DND-41 (cell line): Measurements from ENCODE around the gene MLX.

Source experiments
- ATAC-seq: fragments of 200-7000 bp; cut with Tn5 transposase; 3 replicates; pipeline ENCODE4 v1.9.1; 2021; ENCODE audit warnings: low read depth; ENCODE audit not compliant: insufficient read depth
- DNase-seq: peaks from one replicate; pipeline ENCODE4 v3.0.0-alpha.2; 2020
- H2AFZ ChIP-seq: 2 replicates; pipeline ENCODE4 v1.6.0; 2012; ENCODE audit warnings: low read depth, low read length
- H3K27ac ChIP-seq: 2 replicates; pipeline ENCODE4 v1.5.1; 2012; ENCODE audit warnings: low read length, inconsistent platforms
- H3K27me3 ChIP-seq: fragments of 200-600 bp; sonication (generic); 2 replicates; pipeline ENCODE4 v1.6.0; 2012; ENCODE audit warnings: low read length, mild to moderate bottlenecking, inconsistent platforms; ENCODE audit not compliant: insufficient read depth, poor library complexity
- H3K36me3 ChIP-seq: 2 replicates; pipeline ENCODE4 v1.5.1; 2012; ENCODE audit warnings: low read length, inconsistent platforms; ENCODE audit not compliant: insufficient read depth
- H3K4me1 ChIP-seq: 2 replicates; pipeline ENCODE4 v1.5.1; 2012; ENCODE audit warnings: mild to moderate bottlenecking, low read length; ENCODE audit not compliant: insufficient read depth
- H3K4me2 ChIP-seq: 2 replicates; pipeline ENCODE4 v1.6.0; 2012; ENCODE audit warnings: mild to moderate bottlenecking, moderate library complexity, low read length, inconsistent platforms; ENCODE audit not compliant: insufficient read depth
- H3K4me3 ChIP-seq, 2 experiments: fragments of 200-600 bp in 1 of 2; shearing (Covaris generic) in 1 of 2; 2 replicates each; pipeline ENCODE4 v1.5.1; 2012 to 2016; ENCODE audit warnings: inconsistent platforms in 2 of 2, low read length in 2 of 2, mild to moderate bottlenecking in 2 of 2, low read depth in 1 of 2, moderate library complexity in 1 of 2
- H3K79me2 ChIP-seq: 2 replicates; pipeline ENCODE4 v1.6.0; 2012; ENCODE audit warnings: low read length, inconsistent platforms; ENCODE audit not compliant: insufficient read depth
- H3K9ac ChIP-seq: 2 replicates; pipeline ENCODE4 v1.6.0; 2012; ENCODE audit warnings: low read depth, mild to moderate bottlenecking, inconsistent platforms, low read length, moderate library complexity
- H3K9me3 ChIP-seq: 2 replicates; pipeline ENCODE4 v1.5.1; 2012; ENCODE audit warnings: low read length, moderate library complexity, mild to moderate bottlenecking, inconsistent platforms; ENCODE audit not compliant: insufficient read depth, severe bottlenecking
- H4K20me1 ChIP-seq: 2 replicates; pipeline ENCODE4 v1.6.0; 2012; ENCODE audit warnings: low read length; ENCODE audit not compliant: insufficient read depth
- CTCF ChIP-seq: IDR thresholded peaks from 2 replicates; pipeline ENCODE4 v1.5.1; 2012; ENCODE audit warnings: borderline replicate concordance, low read length, moderate library complexity, mild to moderate bottlenecking; ENCODE audit not compliant: poor library complexity, severe bottlenecking; ENCODE audit errors: extremely low read depth
- EZH2 ChIP-seq: IDR thresholded peaks from 3 replicates; pipeline ENCODE4 v1.6.1; 2012; ENCODE audit warnings: borderline replicate concordance, low read depth, mild to moderate bottlenecking, moderate library complexity, low read length, inconsistent platforms; ENCODE audit not compliant: severe bottlenecking

The MLX gene

GRCh38 chr17:42579794-42580551, 13.1 kb downstream of the MLX start:
- ATAC-seq (no peak), DNase-seq (no peak)
- Histone ChIP-seq H3K27me3 (no peaks in the 10 kb centered on the region), H3K4me3 (no peak overlapping the region), H3K9ac (no peak overlapping the region), H3K4me2 (0 out of 2 replicates have a peak overlapping the region, but pooled peaks have one; percentile 74), H3K27ac (no peak overlapping the region), H3K4me1 (peaks cover 40% of the 10 kb centered on the region), H4K20me1 (no peaks in the 10 kb centered on the region; the same call in 1 of the 2 replicates), H3K9me3 (no peaks in the 10 kb centered on the region), H2AFZ (no peak overlapping the region), H3K79me2 (peaks cover 44% of the 10 kb centered on the region), H3K36me3 (peaks cover 68% of the 10 kb centered on the region)
- no peak for TF ChIP-seq EZH2
- TF ChIP-seq CTCF = no peak

- no peak overlapping the region for H3K9ac ChIP-seq
- DNase-seq (no peak), ATAC-seq (no peak)
- H3K27ac ChIP-seq = no peak overlapping the region
- H3K36me3 ChIP-seq = peaks cover 74% of the 10 kb centered on the region
- H3K4me2 ChIP-seq = no peak overlapping the region
- H3K4me3 ChIP-seq = no peak overlapping the region
- H4K20me1 ChIP-seq = no peaks in the 10 kb centered on the region
- no peaks in the 10 kb centered on the region for H3K9me3 ChIP-seq
- TF ChIP-seq CTCF (no peak), EZH2 (no peak)
- H3K4me1 ChIP-seq = peaks cover 21% of the 10 kb centered on the region
- H3K27me3 ChIP-seq = no peaks in the 10 kb centered on the region
- H2AFZ ChIP-seq = no peak overlapping the region
- H3K79me2 ChIP-seq = peaks cover 27% of the 10 kb centered on the region
Measured at GRCh38 chr17:42581744-42582270, 14.9 kb downstream of the MLX start.

GRCh38 chr17:42584880-42585279, 18.0 kb downstream of the MLX start:
- peaks cover under 1% of the 10 kb centered on the region; the same call in 1 of the 2 replicates for H3K4me1 ChIP-seq
- H3K79me2 ChIP-seq = no peaks in the 10 kb centered on the region
- H2AFZ ChIP-seq = no peak overlapping the region
- ATAC-seq (no peak), DNase-seq (no peak)
- no peak overlapping the region for H3K9ac ChIP-seq
- no peaks in the 10 kb centered on the region for H3K27me3 ChIP-seq
- no peak overlapping the region for H3K27ac ChIP-seq
- no peak overlapping the region for H3K4me3 ChIP-seq
- H3K9me3 ChIP-seq = no peaks in the 10 kb centered on the region
- peaks cover 96% of the 10 kb centered on the region for H3K36me3 ChIP-seq
- no peaks in the 10 kb centered on the region for H4K20me1 ChIP-seq
- TF ChIP-seq EZH2 (no peak), CTCF (no peak)
- no peak overlapping the region for H3K4me2 ChIP-seq
